WI38 (cell line): ENCODE measurements around the gene TRIM71.

Experiments
- H3K4me3 ChIP-seq: 2 replicates; pipeline ENCODE4 v1.5.1; 2011; ENCODE audit warnings: low read depth, mild to moderate bottlenecking, control low read depth, low read length
- CTCF ChIP-seq: IDR thresholded peaks from 2 replicates; pipeline ENCODE4 v1.5.1; 2012; ENCODE audit warnings: low read depth, mild to moderate bottlenecking, control low read depth, low read length

The TRIM71 gene

GRCh38 chr3:32840086-32840841 is 22.5 kb downstream of the TRIM71 start:
- TF ChIP-seq CTCF = no peak
- no peak overlapping the region for H3K4me3 ChIP-seq

- H3K4me3 ChIP-seq = no peak overlapping the region
- no peak for TF ChIP-seq CTCF
These were observed 23.5 kb downstream of the TRIM71 start for GRCh38 chr3:32841341-32841740.

GRCh38 chr3:32841867-32842470 is 24.2 kb downstream of the TRIM71 start:
- no peak for TF ChIP-seq CTCF
- H3K4me3 ChIP-seq = no peak overlapping the region

- no peak overlapping the region for H3K4me3 ChIP-seq
- no peak for TF ChIP-seq CTCF
These were observed 24.7 kb downstream of the TRIM71 start for GRCh38 chr3:32842531-32842931.

- H3K4me3 ChIP-seq = no peak overlapping the region
- no peak for TF ChIP-seq CTCF
These were observed 25.2 kb downstream of the TRIM71 start for GRCh38 chr3:32842987-32843386.

GRCh38 chr3:32843510-32844321 is 25.9 kb downstream of the TRIM71 start:
- no peak for TF ChIP-seq CTCF
- H3K4me3 ChIP-seq = no peak overlapping the region

GRCh38 chr3:32844322-32844654 is 26.5 kb downstream of the TRIM71 start:
- H3K4me3 ChIP-seq = no peak overlapping the region
- TF ChIP-seq CTCF = no peak
